ENCODE results near the gene STK31. TPM values are rescaled to one million over a fixed set of nuclear protein-coding genes. Genes with fewer than 3 reads are reported as not detected.

Gene STK31
- total and polyA plus RNA-seq, 11 donors: 0.11 to 0.84 (median 0.20) TPM; not detected in 5

- ATAC-seq (no peak), DNase-seq (no peak)
- H3K27ac ChIP-seq: no peak overlapping the region
- peaks cover 0 to 14% (median 0%) of the 10 kb centered on the region in 12 donors for H3K4me1 ChIP-seq
- TF ChIP-seq, protein P1, sequence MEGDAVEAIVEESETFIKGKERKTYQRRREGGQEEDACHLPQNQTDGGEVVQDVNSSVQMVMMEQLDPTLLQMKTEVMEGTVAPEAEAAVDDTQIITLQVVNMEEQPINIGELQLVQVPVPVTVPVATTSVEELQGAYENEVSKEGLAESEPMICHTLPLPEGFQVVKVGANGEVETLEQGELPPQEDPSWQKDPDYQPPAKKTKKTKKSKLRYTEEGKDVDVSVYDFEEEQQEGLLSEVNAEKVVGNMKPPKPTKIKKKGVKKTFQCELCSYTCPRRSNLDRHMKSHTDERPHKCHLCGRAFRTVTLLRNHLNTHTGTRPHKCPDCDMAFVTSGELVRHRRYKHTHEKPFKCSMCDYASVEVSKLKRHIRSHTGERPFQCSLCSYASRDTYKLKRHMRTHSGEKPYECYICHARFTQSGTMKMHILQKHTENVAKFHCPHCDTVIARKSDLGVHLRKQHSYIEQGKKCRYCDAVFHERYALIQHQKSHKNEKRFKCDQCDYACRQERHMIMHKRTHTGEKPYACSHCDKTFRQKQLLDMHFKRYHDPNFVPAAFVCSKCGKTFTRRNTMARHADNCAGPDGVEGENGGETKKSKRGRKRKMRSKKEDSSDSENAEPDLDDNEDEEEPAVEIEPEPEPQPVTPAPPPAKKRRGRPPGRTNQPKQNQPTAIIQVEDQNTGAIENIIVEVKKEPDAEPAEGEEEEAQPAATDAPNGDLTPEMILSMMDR (IDR thresholded peaks at IDR 0.05): no peak
- TF ChIP-seq POLR2A (IDR thresholded peaks at IDR 0.05): no peak
- H3K4me3 ChIP-seq: no peak overlapping the region
- H3K27me3 ChIP-seq: no peaks in the 10 kb centered on the region
- intact Hi-C loops (cut with DNase I): no loop called here
- peaks cover 0 to 7% (median 0%) of the 10 kb centered on the region in 12 donors for H3K9me3 ChIP-seq
- WGBS, 4 donors: 91 to 95% (median 94%) methylated on average over 4 of the region's 4 CpGs
- H3K36me3 ChIP-seq: peaks cover 0 to 61% (median 33%) of the 10 kb centered on the region in 9 donors
Observed at GRCh38 chr7:23689165-23689564, 20.9 kb upstream of the STK31 start.

DNA sequence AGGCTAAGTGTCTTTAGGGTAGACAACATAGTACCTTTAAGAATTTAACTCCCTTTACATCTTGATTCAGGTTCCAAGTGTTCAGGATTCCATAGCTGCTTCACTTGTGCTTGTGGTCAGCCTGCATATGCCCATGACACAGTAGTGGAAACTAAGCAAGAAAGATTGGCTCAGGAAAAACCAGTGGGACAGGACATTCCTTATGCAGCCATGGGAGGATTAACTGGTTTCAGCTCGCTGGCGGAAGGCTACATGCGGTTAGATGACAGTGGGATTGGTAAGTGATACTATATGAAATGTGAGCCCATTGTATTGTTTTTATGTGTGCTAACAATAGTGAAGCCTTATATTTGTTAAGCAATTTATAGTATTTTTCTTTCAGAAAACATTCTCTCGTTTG, 18.7 kb upstream of the STK31 start:
- Histone ChIP-seq H3K36me3 (peaks cover 0 to 74% (median 46%) of the 10 kb centered on the region in 9 donors), H3K27ac (no peak overlapping the region), H3K9me3 (peaks cover 0 to 7% (median 0%) of the 10 kb centered on the region in 12 donors), H3K4me3 (no peak overlapping the region), H3K27me3 (no peaks in the 10 kb centered on the region), H3K4me1 (peaks cover 0 to 8% (median 0%) of the 10 kb centered on the region in 12 donors)
- ATAC-seq (no peak), DNase-seq (no peak)
- WGBS, 4 donors: 84 to 94% (median 87%) methylated on average over 4 of the region's 4 CpGs
- intact Hi-C loops (cut with DNase I): no loop called here
- TF ChIP-seq POLR2A (IDR thresholded peaks at IDR 0.05): no peak
- TF ChIP-seq, protein P1 (IDR thresholded peaks at IDR 0.05): no peak

DNA sequence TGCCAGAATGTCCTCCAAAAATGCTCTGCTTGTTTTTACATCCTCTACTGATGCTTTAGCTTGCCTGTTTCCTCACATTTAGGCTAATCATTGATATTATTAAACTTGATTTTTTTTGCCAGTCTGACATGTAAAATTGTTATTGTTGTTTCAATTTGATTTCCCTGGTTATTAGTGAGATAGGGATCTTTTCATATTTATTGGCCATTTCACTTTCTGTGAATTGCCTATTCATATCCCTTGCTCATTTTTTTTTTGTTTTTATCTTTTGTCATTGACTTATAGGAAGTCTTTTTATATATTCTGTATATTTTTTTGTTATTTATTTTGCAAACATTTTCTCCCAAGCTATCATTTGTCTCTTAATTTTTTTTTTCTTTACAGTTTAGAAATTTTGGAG, 16.8 kb upstream of the STK31 start:
- H3K36me3 ChIP-seq: peaks cover 0 to 74% (median 46%) of the 10 kb centered on the region in 9 donors

GRCh38 chr7:23696916-23697441, 13.0 kb upstream of the STK31 start:
- H3K4me3 ChIP-seq: no peak overlapping the region
- ATAC-seq: peak in 2 of 4 donors; percentile 54 to 55
- H3K27me3 ChIP-seq: no peaks in the 10 kb centered on the region
- no peak overlapping the region for H3K27ac ChIP-seq
- intact Hi-C loops (cut with DNase I): no loop called here
- H3K36me3 ChIP-seq: peaks cover 0 to 65% (median 32%) of the 10 kb centered on the region in 9 donors
- TF ChIP-seq, protein P1 (IDR thresholded peaks at IDR 0.05): peak; percentile 27 to 64 (median 54)
- TF ChIP-seq POLR2A (IDR thresholded peaks at IDR 0.05): no peak
- H3K4me1 ChIP-seq: no peaks in the 10 kb centered on the region
- WGBS, 4 donors: 27 to 39% (median 34%) methylated on average over 5 to 7 of the region's 7 CpGs
- H3K9me3 ChIP-seq: peaks cover 0 to 7% (median 0%) of the 10 kb centered on the region in 12 donors
- DNase-seq: peak in 4 of 5 donors; percentile 14 to 68 (median 39)

More for the DNA sequence above, 16.8 kb upstream of the STK31 start:
- H3K4me3 ChIP-seq: no peak overlapping the region
- DNase-seq (no peak), ATAC-seq (no peak)
- TF ChIP-seq, protein P1 (IDR thresholded peaks at IDR 0.05): no peak
- no peak for TF ChIP-seq POLR2A (IDR thresholded peaks at IDR 0.05)
- no peaks in the 10 kb centered on the region for H3K27me3 ChIP-seq
- H3K27ac ChIP-seq: no peak overlapping the region
- no peaks in the 10 kb centered on the region for H3K4me1 ChIP-seq
- H3K9me3 ChIP-seq: peaks cover 0 to 7% (median 0%) of the 10 kb centered on the region in 12 donors
- intact Hi-C loops (cut with DNase I): no loop called here

Data from heart left ventricle (tissue), 16 donors.